ENCODE measurements around the gene AOAH.

Gene AOAH

GRCh38 chr7:36748017-36748487, 23.8 kb upstream of the AOAH start:
- Histone ChIP-seq H3K4me3 (replicated peaks; ENCODE audit: insufficient read depth, low read length) (no peak overlapping the region), H3K27ac (replicated peaks) (no peak overlapping the region; the same call in 1 of the 2 replicates), H3K27me3 (ENCODE audit: insufficient read depth, poor library complexity, severe bottlenecking) (no peaks in the 10 kb centered on the region)
- no peak for DNase-seq (ENCODE audit: low read depth in 1 of 2, low spot score in 1 of 2)
- TF ChIP-seq REST (IDR thresholded peaks at IDR 0.05; ENCODE audit: insufficient replicate concordance, low read depth) (no peak), SPI1 (IDR thresholded peaks at IDR 0.05; ENCODE audit: borderline replicate concordance, low read depth) (no peak), POLR2AphosphoS5 (IDR thresholded peaks at IDR 0.05; ENCODE audit: low read depth) (no peak), GABPA (IDR thresholded peaks at IDR 0.05; ENCODE audit: low read depth) (no peak), CTCF (IDR thresholded peaks at IDR 0.05; ENCODE audit: insufficient read depth, low read length) (no peak)

GRCh38 chr7:36747280-36748016, 23.2 kb upstream of the AOAH start:
- no peak for DNase-seq (ENCODE audit: low read depth in 1 of 2, low spot score in 1 of 2)
- TF ChIP-seq REST (IDR thresholded peaks at IDR 0.05; ENCODE audit: insufficient replicate concordance, low read depth) (no peak), GABPA (IDR thresholded peaks at IDR 0.05; ENCODE audit: low read depth) (no peak), SPI1 (IDR thresholded peaks at IDR 0.05; ENCODE audit: borderline replicate concordance, low read depth) (no peak), POLR2AphosphoS5 (IDR thresholded peaks at IDR 0.05; ENCODE audit: low read depth) (no peak), CTCF (IDR thresholded peaks at IDR 0.05; ENCODE audit: insufficient read depth, low read length) (no peak)
- Histone ChIP-seq H3K27me3 (ENCODE audit: insufficient read depth, poor library complexity, severe bottlenecking) (no peaks in the 10 kb centered on the region), H3K27ac (replicated peaks) (no peak overlapping the region; the same call in 1 of the 2 replicates), H3K4me3 (replicated peaks; ENCODE audit: insufficient read depth, low read length) (no peak overlapping the region)

GRCh38 chr7:36746347-36746746, 22.1 kb upstream of the AOAH start:
- Histone ChIP-seq H3K27ac (replicated peaks) (no peak overlapping the region), H3K4me3 (replicated peaks; ENCODE audit: insufficient read depth, low read length) (no peak overlapping the region), H3K27me3 (ENCODE audit: insufficient read depth, poor library complexity, severe bottlenecking) (no peaks in the 10 kb centered on the region)
- TF ChIP-seq REST (IDR thresholded peaks at IDR 0.05; ENCODE audit: insufficient replicate concordance, low read depth) = no peak
- no peak for TF ChIP-seq POLR2AphosphoS5 (IDR thresholded peaks at IDR 0.05; ENCODE audit: low read depth)
- TF ChIP-seq CTCF (IDR thresholded peaks at IDR 0.05; ENCODE audit: insufficient read depth, low read length) = no peak
- no peak for TF ChIP-seq GABPA (IDR thresholded peaks at IDR 0.05; ENCODE audit: low read depth)
- no peak for TF ChIP-seq SPI1 (IDR thresholded peaks at IDR 0.05; ENCODE audit: borderline replicate concordance, low read depth)
- DNase-seq (ENCODE audit: low read depth in 1 of 2, low spot score in 1 of 2) = peak; percentile 56 to 96
